Hepatocyte (in vitro differentiated cells): ENCODE results near the gene RPL41.

ENCODE experiments used
- EZH2 ChIP-seq: fragments of 200-600 bp; sonication (generic); IDR thresholded peaks from 2 replicates; pipeline ENCODE4 v1.6.1; 2016; ENCODE audit warnings: antibody characterized with exemption, mild to moderate bottlenecking, borderline replicate concordance
- TF ChIP-seq, protein P1 (sequence below): fragments of 200-600 bp; sonication (generic); IDR thresholded peaks from 2 replicates; pipeline ENCODE4 v1.5.1; 2016; ENCODE audit warnings: antibody characterized with exemption, mild to moderate bottlenecking; ENCODE audit not compliant: poor library complexity

DNA sequence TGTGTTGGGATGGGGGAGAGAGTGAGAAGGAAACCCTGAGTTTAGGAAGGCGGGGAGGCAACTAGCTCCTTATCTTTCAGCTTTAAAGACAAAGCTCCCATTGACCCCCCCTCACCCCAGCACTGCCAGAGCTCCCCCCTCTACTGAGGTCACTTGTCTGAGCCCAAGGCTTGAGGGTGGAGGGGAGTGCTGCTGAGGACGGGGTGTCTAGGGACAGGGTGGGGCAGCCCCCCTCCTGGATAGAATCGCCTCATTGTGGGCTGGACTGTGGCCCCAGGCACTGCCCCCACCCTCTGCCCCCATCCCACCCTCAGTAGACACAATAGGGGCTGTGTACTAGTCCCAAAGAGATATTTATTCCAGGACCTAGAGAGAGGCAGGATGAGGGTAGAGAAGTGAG is 33.5 kb upstream of the RPL41 start:
- TF ChIP-seq, protein P1, sequence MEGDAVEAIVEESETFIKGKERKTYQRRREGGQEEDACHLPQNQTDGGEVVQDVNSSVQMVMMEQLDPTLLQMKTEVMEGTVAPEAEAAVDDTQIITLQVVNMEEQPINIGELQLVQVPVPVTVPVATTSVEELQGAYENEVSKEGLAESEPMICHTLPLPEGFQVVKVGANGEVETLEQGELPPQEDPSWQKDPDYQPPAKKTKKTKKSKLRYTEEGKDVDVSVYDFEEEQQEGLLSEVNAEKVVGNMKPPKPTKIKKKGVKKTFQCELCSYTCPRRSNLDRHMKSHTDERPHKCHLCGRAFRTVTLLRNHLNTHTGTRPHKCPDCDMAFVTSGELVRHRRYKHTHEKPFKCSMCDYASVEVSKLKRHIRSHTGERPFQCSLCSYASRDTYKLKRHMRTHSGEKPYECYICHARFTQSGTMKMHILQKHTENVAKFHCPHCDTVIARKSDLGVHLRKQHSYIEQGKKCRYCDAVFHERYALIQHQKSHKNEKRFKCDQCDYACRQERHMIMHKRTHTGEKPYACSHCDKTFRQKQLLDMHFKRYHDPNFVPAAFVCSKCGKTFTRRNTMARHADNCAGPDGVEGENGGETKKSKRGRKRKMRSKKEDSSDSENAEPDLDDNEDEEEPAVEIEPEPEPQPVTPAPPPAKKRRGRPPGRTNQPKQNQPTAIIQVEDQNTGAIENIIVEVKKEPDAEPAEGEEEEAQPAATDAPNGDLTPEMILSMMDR, result no peak
- TF ChIP-seq EZH2, result no peak
